GM21619 (cell line): ENCODE data around the gene LSP1.
A peak's percentile ranks its signal among the peaks of the same experiment; 100 is the strongest.

Experiments
- ATAC-seq: cut with Tn5 transposase; IDR thresholded peaks from one replicate; pipeline ENCODE4 v1.9.1; 2021; ENCODE audit not compliant: unreplicated experiment

LSP1 gene

DNA sequence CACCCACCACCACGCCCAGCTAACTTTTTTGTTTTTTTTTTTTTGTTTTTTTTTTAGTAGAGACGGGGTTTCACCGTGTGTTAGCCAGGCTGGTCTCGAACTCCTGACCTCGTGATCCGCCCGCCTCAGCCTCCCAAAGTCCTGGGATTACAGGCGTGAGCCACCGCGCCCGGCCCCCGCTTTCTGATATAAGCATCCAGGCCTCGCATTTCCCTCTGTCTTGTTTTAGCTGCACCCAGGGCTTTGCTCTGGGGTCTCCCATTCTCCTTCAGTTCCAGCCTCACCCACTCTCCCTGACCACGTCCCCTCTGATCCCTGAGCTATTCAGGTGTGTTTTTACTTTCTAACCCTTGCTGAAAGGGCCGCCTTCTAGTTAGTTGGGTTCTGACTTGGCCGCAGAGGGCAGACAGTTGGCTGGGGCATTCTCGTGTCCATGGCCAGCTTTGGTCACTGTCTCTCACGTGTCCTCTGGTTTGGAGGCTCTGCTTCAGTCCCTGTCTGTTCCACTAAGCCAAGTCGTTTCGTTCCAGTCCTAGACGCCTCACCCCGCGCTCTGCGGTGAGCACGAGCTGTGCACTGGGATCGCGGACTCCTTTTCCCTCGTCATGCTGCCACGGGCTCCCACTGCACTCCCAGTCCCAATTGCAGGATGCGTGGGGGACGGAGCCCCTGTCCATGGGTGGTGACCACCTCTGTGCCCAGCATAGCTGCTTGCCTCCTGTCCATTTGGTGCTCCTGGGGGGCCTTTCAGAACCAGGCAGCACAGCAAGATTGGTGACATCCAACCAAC is 60.6 kb downstream of the LSP1 start:
- no peak for ATAC-seq

DNA sequence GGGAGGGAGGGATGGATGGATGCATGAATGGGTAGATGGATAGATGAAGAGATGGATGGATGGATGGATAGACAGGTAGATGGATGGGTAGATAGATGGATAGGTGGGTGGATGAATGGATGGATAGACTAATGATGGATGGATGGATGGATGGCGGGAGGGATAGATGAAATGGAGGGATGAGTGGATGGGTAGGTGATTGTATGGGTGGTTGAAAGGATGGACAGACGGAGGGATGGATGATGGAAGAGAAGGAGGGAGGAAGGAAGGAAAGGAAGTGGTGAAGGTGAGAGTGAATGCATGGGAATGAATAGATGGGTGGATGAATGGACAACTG is 62.9 kb downstream of the LSP1 start:
- ATAC-seq = no peak

DNA sequence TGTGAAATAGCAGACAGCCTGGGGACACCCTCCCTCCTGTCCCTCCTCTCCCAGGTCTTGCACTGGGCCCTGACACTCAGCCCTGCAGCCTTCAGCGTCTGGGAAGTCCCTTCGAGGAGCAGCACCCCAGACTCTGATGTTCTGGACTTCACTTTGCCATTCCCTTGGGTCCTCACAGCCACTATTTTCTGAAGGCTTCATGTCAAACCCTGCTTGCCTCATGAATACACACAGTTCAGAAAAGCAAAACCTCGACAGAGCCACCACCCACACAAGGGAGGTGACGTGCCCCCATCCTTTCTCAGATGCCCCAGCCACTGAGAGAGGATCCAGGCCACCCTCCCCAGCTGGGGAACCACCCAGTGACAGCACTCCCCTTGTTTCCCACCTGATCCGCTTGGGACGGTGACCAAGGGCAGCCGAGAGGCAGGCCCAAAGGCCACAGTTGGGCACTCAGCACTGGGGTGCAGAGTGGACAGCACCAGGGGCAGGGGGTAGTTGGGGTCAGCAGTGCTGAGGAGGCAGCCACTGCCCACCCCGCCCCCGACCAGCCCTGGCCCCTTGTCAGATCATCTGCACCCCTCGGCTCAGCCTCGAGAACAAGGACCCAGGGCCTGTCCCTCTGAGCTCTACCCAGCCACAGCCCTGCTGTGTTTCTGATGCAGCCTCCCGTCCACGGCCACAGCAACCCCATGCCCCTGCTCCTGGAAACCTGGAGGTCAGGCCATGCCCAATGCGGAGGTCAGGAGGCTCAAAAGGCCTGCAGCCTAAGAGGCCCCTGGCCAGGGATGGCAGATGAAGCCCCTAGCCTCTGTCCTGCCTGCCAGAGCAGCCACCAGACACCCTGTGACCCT is 63.5 kb downstream of the LSP1 start:
- peak; percentile 67 for ATAC-seq

DNA sequence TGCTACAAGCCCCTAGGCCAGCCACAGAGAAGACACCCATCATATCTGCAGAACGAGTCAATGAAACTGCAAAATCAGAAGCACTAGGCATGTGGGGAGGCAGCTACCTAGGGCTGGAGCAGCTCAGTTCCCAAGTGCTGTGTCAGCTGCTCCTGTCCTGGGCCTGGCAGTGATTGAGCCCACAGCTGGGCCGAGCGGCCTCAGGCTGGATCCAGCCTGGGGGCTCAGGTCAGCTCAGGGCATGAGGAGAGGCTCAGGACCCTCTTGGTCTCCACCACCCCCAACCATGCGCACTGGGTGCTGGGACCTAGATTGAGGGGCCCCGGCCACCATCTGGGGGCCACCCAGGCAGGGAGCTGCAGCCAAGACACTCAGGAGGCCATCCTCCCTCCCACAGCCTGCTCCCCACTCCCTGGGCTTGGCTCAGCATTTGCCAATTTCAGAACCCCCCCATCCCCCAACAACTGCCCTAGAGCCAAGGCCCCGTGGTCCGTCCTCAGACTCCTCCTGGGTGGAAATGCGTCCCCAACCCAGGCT is 64.2 kb downstream of the LSP1 start:
- no peak for ATAC-seq

DNA sequence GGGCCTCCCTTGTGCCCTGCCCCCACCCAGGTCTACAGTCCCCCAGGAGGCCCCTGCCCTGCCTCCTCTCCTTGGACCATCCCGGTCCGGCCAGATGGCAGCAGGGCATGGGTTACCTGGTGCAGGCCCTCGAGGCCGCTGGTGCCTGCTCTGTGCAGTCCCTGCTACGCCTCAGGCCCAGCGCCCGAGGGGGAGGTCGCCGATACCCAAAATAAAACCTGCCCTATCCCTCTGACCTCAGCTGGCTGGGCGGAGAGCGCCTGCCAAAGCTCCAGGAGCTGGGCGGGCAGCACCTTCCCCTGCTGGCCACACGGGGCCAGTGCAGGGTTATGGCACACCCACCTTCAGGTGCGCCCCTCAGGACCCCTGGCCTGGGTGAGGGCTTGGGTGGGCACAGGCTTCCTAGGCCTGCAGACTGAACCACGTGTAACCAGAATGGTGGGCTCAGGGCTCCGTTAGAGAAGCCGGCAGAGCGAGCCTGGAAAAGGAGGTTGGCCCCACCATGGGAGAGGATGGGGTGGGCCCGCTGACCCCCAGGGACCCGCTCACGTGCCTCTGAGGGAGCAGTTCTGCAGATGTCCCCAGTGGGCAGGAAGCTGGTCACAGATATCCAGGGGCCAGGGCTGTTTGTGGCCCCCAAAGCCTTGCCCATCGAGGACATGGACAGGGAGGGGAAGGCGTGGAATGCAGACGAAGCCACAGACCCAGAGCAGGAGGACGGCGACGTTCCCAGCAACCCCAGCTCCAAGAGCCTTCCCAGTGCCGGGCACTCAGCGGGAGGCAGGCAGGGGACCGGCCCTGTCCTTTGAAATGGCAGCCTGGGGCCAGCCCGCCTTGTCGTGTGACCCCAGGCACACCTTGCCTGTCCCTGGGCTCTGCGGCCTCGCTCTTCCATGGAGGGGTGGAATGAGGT is 64.9 kb downstream of the LSP1 start:
- ATAC-seq = no peak

DNA sequence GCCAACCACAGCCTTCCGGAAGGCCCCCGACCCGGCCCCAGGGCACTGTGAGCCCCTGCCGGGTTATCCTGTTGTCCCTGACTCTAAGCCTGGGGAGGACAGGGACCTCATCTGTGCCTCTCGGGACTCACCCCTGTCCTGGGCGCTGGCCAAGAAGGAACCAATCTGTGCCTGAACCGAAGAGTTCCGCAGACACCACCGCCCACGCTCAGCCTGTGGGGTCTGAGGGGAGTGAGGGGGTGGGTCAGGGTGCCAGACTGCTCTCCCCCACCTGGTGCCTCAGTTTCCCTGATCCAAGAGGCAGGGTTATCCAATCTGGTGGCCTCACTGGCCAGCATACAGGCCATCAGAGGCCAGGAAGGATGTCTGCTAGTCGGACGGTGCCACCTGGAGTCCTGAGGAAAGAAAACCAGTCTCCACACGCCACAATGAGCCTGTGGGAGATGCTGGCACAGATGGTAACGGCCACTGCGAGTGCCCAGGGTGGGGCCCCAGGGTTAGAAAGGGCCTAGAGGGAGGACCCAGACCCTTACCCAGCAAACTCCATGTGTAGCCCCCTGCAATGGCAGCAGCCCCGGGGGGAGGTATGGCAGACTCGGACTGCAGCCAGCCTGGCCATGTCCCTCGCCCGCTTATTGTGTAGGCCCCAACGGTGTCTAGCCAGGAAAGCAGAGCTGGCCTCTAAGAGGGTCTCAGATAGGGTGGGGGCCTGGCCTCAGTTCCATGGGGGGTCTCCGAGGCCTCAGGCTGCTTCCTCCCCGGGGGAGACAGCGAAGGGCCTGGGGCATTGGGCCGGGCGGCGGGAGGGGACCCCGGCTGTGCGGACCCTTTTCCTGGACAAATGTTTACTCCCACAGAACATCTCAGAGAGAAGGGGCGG is 65.8 kb downstream of the LSP1 start:
- ATAC-seq = no peak

DNA sequence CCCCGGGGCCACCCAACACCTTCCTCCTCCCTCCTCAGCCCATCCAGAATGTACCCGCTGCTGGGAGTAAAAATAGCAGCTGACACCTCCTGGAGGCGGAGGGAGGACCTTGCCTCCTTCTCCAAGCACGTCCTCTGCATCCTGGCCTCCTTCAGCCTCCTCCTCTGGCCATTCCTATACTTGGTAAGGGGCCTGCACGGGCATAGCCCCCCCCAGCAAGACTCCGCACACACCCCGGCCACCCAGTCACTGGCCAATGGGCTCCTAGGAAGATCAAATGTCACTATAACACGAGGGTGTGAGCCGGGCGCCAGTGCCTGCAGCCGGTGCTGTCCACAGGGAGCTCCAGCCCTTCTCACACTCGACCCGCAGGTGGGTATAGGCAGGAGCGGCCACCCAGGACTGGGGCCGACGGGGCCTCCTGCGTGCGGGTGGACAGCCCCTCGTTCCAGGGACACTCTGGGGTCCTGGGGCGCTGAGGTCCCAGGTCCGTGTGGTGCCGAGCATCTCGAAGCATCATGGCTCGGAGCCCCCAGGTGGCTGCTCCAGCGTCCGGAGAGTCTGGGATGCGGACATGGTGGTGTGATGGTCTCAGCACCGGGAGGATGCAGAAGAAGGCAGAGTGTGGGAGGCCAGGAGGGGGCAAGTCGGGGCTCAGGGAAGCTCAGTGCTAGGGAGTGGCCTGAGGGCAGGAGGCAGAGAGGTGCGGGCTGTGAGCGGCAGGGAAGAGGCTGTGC is 66.7 kb downstream of the LSP1 start, which contains the start of gene TNNT3:
TNNT3 (plus strand) TSS at position 313 of the 737 bp plus-strand sequence. CDS start 3,172 bp downstream, outside the sequence.
- no peak for ATAC-seq

DNA sequence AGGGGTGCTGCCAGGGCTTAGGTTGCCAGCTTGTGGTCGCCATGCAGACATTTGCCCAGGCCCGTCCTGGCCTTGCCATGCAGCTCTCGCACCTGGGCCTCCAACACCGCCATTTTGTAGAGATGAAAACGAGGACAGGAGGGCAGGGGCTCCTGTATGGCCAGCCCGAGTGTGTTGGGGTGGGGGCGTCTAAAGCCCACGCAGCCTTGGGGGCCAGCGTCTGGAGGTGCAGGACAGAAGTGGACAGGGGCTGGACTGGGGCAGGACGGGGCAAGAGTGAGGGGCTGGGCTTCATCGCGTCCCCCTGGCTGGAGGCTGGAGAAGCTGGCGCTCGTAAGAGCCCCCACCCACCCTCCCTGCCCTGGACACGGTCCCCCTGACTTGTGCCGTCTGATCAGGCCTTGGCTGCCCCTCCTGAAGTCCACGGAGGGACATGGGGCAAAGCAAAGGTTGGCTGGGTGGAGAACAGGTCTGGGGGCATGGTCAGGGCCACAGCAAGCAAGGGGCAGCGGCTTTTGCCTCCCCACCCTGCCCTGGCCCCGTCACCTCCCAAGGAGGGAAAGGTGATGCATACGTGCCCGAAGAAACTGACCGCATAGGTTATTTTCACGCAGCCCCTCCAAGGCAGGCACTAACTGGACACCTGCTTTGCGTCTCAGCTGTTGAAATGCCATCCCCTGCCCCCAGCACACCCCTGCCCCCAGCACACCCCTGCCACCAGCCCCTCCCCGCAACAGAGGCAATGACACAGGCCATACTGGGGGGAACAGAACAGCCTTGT is 67.4 kb downstream of the LSP1 start:
- ATAC-seq = no peak

DNA sequence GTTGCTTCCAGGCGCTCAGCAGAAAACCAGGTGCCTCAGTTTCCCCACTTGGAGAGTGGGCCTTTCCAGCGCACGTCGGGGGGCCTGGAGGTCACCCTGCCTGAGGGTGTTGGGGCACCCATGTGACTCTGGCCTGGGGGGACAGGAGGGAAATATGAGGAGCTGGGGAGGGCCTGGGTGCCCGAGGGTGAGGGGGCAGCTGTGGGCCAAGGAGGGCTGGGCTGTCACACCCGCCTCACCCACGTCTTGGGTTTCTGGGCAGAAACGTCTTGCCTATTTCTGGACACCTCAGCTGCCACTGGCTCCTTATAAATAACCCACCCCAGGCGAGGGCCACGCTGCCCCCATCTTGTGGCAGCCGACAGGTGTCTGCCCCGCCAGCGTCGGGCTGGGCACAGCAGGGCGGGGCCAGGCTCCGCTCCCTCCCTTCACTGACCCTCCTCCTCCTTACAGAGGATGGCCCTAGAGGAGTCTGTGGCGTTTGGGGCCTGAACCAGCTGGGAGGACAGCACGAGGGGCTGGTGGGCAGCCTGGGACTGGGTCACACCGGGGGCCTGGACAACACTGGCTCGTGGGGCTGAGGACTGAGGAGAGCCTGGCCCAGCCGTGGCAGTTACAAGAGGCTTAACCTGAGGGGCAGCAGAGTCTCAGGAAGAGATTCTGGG is 68.2 kb downstream of the LSP1 start:
- no peak for ATAC-seq

DNA sequence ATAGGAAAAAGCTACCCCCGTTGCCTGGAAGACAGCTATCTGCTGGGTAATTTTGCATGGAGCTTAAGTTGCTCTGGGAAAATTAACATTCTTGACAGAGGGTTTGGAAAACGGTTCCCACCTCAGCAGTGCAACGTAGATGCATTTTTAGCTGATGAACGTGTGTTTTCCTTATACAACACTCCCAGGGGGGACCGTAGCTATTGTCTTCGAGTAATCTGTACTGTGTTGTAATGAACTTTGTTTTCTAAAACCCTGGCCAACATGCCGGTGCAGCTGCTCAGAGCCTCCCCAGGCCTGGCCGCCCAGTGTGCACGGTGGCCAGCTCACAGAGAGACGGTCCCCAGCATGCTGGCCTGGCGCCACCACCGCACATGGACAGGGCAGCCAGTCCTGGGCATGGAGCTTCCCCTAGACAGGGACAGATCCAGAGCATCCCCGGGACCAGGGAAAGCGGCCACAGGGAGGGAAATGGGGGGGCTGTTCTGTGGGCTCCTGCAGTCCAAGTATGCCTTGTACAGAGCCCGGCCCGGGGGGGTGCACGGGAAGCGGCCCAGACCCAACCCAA is 68.8 kb downstream of the LSP1 start:
- ATAC-seq = no peak

DNA sequence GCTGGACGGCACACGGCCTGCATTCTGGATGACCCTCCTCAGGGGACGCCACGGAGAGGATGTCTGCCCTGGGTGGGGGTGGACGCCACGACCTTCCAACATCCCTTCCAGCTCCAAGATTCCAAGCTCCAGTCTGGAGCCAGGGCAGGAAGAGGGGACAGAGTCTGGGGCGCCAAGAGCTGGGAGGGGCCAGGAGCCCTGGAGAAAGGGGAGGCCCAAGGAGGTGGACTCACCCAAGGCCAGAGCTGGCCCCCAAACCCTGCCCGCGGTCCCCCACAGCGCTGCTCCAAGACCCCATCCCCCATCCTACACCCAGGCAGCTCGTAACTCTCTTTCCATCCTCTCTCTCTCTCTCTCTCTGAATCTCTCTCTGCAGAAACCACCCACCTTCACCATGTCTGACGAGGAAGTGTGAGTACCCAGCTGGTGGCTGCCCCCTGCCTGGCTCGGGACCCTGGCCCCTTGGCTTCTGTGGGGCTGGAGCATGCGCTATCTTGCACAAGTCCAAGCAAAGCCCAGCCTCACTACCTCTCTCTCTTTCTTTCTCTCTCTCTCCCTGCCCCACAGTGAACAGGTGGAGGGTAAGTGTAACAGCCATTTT is 69.7 kb downstream of the LSP1 start:
- no peak for ATAC-seq

DNA sequence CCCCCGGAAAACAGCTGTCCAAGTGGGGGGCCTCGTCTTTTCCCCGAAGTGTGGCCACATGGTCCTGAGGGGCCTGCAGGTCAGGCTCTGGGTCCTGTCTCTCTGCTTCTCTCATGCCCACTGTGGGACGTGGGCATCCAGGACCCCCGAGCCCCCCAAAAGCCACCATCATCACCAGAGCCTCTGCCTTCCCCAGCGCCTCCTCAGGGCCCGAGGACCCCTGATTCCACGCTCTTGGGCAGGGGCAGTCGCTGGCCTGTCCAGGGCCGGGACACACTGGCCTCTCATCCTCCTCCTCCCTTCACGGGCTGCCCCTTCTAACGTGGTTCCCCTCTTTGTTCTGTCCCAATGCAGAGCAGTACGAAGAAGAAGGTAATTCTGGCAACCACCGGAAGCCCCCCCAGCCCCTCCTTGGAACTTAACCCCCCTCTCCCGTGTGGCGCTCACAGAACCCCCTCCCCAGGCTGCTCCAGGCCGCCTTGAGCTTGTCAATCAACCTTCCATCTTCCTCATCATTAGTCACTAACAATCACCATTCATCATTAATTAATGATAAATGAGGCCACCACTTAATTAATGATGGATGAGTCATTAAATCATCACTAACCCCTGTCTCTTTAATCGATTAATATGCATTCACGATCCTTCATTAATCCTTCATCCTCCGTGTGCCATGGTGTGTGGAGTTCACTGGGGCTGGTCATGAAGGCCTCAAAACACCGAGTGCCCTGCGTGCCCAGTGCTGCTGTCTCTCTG is 70.5 kb downstream of the LSP1 start:
- ATAC-seq = no peak

DNA sequence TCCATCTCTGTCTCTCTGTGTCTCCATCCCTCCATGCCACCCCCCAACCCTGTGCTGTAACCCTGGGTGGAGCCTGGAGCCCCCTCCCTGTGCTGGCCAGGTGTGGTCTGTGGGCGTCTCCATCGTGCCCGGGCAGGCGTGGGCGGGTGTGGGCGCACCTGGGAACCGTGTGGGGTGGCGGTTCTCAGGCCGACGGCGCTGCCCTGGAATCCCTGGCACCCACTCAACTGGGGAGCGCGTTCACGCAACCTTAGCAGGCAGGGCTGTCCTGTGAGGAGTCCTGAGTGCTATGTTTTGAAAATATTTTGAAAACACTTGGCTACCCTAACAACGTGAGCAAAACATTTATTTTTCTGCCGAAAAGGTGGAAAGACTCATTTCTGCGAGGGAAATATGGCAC is 71.3 kb downstream of the LSP1 start:
- ATAC-seq = no peak

DNA sequence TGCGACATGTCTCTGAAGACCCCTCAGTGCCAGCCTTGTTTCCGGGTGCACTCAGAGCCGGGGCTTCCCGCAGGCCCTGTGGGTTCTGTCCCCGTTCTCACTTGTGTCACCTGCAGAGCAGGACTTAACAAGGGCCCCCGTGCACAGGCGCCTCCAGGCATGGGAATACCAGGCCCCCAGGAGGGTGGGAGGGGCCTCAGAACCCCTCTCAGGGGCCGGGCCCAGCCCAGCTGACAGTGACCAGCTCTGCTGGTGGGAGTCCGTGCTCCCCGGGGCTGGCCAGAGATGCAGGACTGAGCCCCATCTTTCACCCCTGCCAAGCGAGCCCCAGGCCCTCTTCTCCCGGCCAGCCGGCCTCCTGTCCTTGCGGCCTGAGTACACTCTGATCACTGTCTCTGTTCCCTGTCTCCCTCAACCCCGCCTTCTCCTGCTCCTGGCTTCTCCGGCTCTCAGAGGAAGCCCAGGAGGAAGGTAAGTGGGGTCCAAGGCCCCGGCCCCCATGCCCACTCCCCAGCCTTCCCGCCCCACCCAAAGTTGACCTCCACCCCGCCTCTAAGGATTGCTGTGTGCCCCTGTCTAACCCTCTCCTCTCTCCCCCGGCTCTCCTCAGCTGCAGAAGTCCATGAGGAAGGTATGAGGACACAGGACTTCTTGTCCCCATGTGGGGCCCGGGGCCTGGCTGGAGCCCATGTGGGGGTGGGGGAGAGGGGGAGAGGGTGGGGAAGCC is 71.9 kb downstream of the LSP1 start:
- ATAC-seq = no peak

DNA sequence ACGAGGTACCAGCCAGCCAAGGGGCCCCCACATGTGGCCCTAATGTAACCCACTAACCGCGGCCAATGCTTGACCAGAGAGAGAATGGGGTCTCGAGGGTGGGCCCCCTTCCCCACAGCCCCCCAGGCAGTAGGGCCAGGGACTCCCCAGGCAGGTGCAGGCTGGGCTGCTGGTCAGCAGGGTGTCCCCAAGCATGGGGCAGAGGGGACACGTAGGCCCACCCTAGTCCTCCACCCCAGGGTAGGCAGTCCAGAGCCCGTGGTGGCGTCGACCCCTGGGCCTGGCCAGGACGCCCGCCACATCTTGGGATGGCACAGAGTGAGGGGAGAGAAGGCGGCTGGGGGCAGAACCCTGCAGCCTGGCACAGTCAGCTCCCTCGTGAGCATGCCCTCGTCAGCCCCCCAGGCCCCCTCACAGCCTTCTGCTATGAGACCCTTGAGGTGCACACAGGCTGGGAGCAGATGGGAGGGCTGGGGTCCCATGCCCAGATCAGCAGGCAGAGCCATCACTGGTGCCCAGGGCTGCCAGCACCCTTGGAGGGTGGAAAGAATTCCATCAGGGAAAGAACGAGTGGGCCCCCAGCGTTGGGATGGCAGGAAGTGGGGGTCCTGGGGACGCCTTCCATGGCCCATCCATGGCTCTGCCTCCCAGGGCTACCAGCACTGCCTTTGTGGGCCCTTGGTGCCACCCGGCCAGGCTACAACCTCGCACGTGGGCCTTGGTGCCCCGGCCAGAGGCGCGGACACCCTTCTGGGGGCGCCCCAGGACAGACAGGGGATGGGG is 72.7 kb downstream of the LSP1 start:
- ATAC-seq = no peak
